OCI-LY7 (cell line): Measurements from ENCODE around the gene MAML1. TPM values are rescaled to one million over a fixed set of nuclear protein-coding genes. Genes with fewer than 3 reads are reported as not detected.

Experiments used
- BruUV-seq: library from RNA; stranded (reverse); fragments of 400-500 nt; replicated peaks from 2 replicates; lab custom pipeline; 2021; lab: Mats Ljungman, UMichigan
- CTCF ChIA-PET: fragments of 300-600 bp; sonication (Branson Sonifier 250); formaldehyde crosslinking; loops from one replicate; lab custom pipeline; 2022; ENCODE audit warnings: antibody characterized with exemption; ENCODE audit not compliant: unreplicated experiment; lab: Charles Lee
- POLR2A ChIA-PET: fragments of 300-600 bp; sonication (Branson Sonifier 250); formaldehyde crosslinking; loops from one replicate; lab custom pipeline; 2022; ENCODE audit warnings: antibody characterized with exemption; lab: Charles Lee
- DNase-seq: peaks from one replicate; pipeline ENCODE4 v3.0.0-alpha.2; 2015; ENCODE audit warnings: low spot score
- H2AFZ ChIP-seq: fragments of 200-600 bp; sonication (generic), shearing (Covaris generic); 2 replicates; pipeline ENCODE4 v1.6.1; 2014; ENCODE audit warnings: mild to moderate bottlenecking, antibody characterized with exemption, low read length, moderate library complexity
- H3K27ac ChIP-seq: fragments of 200-600 bp; sonication (generic); 2 replicates; pipeline ENCODE4 v1.5.1; 2014; ENCODE audit warnings: mixed run types, low read depth, mild to moderate bottlenecking, moderate library complexity, low read length, inconsistent platforms; ENCODE audit not compliant: poor library complexity, severe bottlenecking
- H3K36me3 ChIP-seq: fragments of 200-600 bp; sonication (generic); 2 replicates; pipeline ENCODE4 v1.6.1; 2014; ENCODE audit warnings: mild to moderate bottlenecking, antibody characterized with exemption, low read length, moderate library complexity, mixed read lengths; ENCODE audit not compliant: insufficient read depth
- H3K4me1 ChIP-seq: fragments of 200-600 bp; sonication (generic); 2 replicates; pipeline ENCODE4 v1.5.1; 2014; ENCODE audit warnings: mild to moderate bottlenecking, low read length; ENCODE audit not compliant: insufficient read depth, poor library complexity, severe bottlenecking
- H3K4me2 ChIP-seq: fragments of 200-600 bp; sonication (generic); 2 replicates; pipeline ENCODE4 v1.6.1; 2014; ENCODE audit warnings: mild to moderate bottlenecking, low read length
- H3K4me3 ChIP-seq: fragments of 200-600 bp; sonication (generic); 2 replicates; pipeline ENCODE4 v1.5.1; 2014; ENCODE audit warnings: mild to moderate bottlenecking, low read depth, low read length; ENCODE audit not compliant: poor library complexity, severe bottlenecking
- H3K79me2 ChIP-seq: fragments of 200-600 bp; sonication (generic); 2 replicates; pipeline ENCODE4 v1.6.1; 2016; ENCODE audit warnings: low read depth, mild to moderate bottlenecking, low read length, moderate library complexity, mixed read lengths; ENCODE audit not compliant: insufficient read depth
- H3K9me2 ChIP-seq: fragments of 200-600 bp; sonication (generic); 2 replicates; pipeline ENCODE4 v1.6.1; 2016; ENCODE audit warnings: mild to moderate bottlenecking, low read length, mixed read lengths; ENCODE audit not compliant: insufficient read depth
- H3K9me3 ChIP-seq: fragments of 200-600 bp; sonication (generic); 2 replicates; pipeline ENCODE4 v1.6.1; 2014; ENCODE audit warnings: mild to moderate bottlenecking, mixed run types, low read length, mixed read lengths
- H4K20me1 ChIP-seq: fragments of 200-600 bp; sonication (generic); 2 replicates; pipeline ENCODE4 v1.6.1; 2014; ENCODE audit warnings: mild to moderate bottlenecking, antibody characterized with exemption, low read length, moderate library complexity, mixed read lengths; ENCODE audit not compliant: insufficient read depth
- EZH2phosphoT487 ChIP-seq: fragments of 200-600 bp; sonication (generic); IDR thresholded peaks from 2 replicates; pipeline ENCODE4 v1.6.1; 2018; ENCODE audit warnings: low read depth, borderline replicate concordance, mild to moderate bottlenecking, mixed run types, antibody characterized with exemption, low read length, moderate library complexity, mixed read lengths
- intact Hi-C: fragments of 100-400 bp; cut with micrococcal nuclease; formaldehyde crosslinking; loops from one replicate; pipeline ENCODE4 v1.10.0; 2022; ENCODE audit not compliant: unreplicated experiment
- total RNA-seq, 2 experiments: library from RNA; depleted of rRNA in 1 of 2; stranded (reverse); fragments of >200 nt in 1 of 2; shearing (Covaris generic) in 1 of 2; gene quantifications; 2 replicates each; pipeline ENCODE4 v1.2.3, GENCODE V29; 2014 to 2022
- TF ChIP-seq, protein P1 (sequence below): fragments of 200-600 bp; sonication (generic); conservative IDR thresholded peaks from 2 replicates; pipeline ENCODE4 v1.5.1; 2014; ENCODE audit warnings: mild to moderate bottlenecking, antibody characterized with exemption, low read length, moderate library complexity, mixed read lengths

MAML1 gene
- total RNA-seq, 2 experiments from 2014 or later = 17.0 to 27.4 TPM

- no peak within 1 kb of the TSS for H2AFZ ChIP-seq
- no peaks in the 10 kb centered on the region for H4K20me1 ChIP-seq
- ChIA-PET CTCF (no interaction called here), POLR2A (interaction anchor here (0.5 kb wide), 1 partner anchor 40 kb away, joined by 3 read pairs; no protein-coding TSS in a partner anchor)
- H3K4me3 ChIP-seq = peak within 1 kb of the TSS; percentile 70
- H3K9me2 ChIP-seq = no peaks in the 10 kb centered on the region
- H3K4me1 ChIP-seq = peaks cover 39% of the 10 kb centered on the region
- intact Hi-C loops = no loop called here
- peaks cover 17% of the 10 kb centered on the region; the same call in 1 of the 2 replicates for H3K36me3 ChIP-seq
- peak within 1 kb of the TSS; percentile 32 for H3K27ac ChIP-seq
- no TSS peak for BruUV-seq
- no peak for TF ChIP-seq EZH2phosphoT487
- TF ChIP-seq, protein P1, sequence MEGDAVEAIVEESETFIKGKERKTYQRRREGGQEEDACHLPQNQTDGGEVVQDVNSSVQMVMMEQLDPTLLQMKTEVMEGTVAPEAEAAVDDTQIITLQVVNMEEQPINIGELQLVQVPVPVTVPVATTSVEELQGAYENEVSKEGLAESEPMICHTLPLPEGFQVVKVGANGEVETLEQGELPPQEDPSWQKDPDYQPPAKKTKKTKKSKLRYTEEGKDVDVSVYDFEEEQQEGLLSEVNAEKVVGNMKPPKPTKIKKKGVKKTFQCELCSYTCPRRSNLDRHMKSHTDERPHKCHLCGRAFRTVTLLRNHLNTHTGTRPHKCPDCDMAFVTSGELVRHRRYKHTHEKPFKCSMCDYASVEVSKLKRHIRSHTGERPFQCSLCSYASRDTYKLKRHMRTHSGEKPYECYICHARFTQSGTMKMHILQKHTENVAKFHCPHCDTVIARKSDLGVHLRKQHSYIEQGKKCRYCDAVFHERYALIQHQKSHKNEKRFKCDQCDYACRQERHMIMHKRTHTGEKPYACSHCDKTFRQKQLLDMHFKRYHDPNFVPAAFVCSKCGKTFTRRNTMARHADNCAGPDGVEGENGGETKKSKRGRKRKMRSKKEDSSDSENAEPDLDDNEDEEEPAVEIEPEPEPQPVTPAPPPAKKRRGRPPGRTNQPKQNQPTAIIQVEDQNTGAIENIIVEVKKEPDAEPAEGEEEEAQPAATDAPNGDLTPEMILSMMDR = no peak
- no peaks in the 10 kb centered on the region for H3K9me3 ChIP-seq
- peak; percentile 26 for DNase-seq
- peak within 1 kb of the TSS; percentile 77 for H3K4me2 ChIP-seq
- H3K79me2 ChIP-seq = no peaks in the 10 kb centered on the region
Measured at GRCh38 chr5:179793468-179794139, 61.0 kb downstream of the MAML1 start, which contains the start of gene LTC4S. LTC4S (plus strand) TSS chr5:179793986; CDS start chr5:179794081, 95 bp downstream.

DNA sequence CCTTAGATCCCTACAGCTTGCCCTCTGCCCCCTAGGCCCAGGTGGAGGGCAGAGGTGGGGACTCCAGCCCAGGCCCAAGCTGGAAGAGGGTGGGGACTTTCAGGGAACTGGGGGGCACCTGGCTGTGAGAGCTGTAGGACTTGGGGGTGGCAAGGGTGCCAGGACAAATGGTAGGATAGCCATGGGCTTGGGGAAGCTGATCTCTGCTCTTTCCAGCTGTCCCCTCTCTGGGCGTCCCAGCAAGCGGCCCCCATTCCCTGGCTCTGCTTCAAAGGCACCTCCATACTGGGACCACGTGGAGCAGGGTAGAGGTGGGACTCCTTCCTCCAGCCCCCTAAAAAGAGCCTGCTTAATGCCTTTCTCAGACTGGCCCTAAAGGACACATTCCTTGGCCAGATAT lies 61.5 kb downstream of the MAML1 start:
- no peak overlapping the region for H3K4me2 ChIP-seq
- BruUV-seq = no TSS peak
- POLR2A ChIA-PET = interaction anchor here (0.6 kb wide), 1 partner anchor 103 kb away, joined by 3 read pairs; no protein-coding TSS in a partner anchor

More for the DNA sequence above, 61.5 kb downstream of the MAML1 start:
- Histone ChIP-seq H3K9me3 (no peaks in the 10 kb centered on the region), H4K20me1 (no peaks in the 10 kb centered on the region), H3K79me2 (no peaks in the 10 kb centered on the region), H2AFZ (no peak overlapping the region), H3K4me1 (peaks cover 39% of the 10 kb centered on the region), H3K9me2 (no peaks in the 10 kb centered on the region), H3K4me3 (no peak overlapping the region), H3K36me3 (peaks cover 22% of the 10 kb centered on the region; the same call in 1 of the 2 replicates), H3K27ac (no peak overlapping the region)
- CTCF ChIA-PET = no interaction called here
- no peak for DNase-seq
- intact Hi-C loops = no loop called here
- TF ChIP-seq, protein P1 = no peak
- TF ChIP-seq EZH2phosphoT487 = no peak
